ENCODE results near the gene THUMPD1.

Gene THUMPD1

DNA sequence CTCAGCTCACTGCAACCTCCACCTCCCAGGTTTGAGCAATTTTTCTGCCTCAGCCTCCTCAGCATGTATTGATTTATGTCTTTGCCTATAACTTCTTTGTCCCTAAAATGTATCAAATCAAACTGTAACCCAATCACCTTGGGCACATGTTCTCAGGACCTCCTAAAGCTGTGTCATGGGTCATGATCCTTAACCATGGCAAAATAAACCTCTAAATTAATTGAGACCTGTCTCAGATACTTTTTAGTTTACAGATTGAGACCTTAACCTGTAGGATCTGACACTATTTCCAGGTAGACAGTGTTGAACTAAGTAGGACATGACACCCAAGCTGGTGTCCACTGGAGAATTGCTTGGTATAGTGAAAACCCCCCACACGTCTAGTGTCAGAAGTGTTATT, 19.6 kb upstream of the THUMPD1 start:
- no peak for TF ChIP-seq CTCF (IDR thresholded peaks at IDR 0.05)

DNA sequence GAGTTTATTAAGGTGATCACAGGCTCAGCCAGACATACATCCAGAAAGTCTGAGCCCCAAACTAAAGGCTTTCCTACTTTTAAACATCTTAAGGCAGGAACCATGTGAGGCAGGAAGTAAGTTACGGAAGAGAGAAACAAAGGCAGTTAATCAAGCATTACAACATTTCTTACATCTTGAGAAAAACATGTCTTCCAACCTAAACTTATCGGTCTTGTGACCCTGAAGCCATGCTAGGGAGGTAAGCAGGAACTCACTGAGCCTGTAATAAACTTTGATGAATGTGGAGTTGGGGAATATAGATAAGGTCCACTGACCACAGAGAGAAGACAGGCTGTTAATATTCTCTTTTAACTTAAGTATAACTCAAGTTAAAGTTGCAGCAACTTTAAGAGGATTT, 18.7 kb upstream of the THUMPD1 start:
- no peak for TF ChIP-seq CTCF (IDR thresholded peaks at IDR 0.05)

- TF ChIP-seq CTCF (IDR thresholded peaks at IDR 0.05): no peak
Observed at GRCh38 chr16:20755238-20755637, 13.6 kb upstream of the THUMPD1 start.

- TF ChIP-seq CTCF (IDR thresholded peaks at IDR 0.05): no peak
Observed at GRCh38 chr16:20753727-20754126, 12.1 kb upstream of the THUMPD1 start.

- no peak for TF ChIP-seq CTCF (IDR thresholded peaks at IDR 0.05)
Observed at GRCh38 chr16:20750558-20750957, 8.9 kb upstream of the THUMPD1 start.

- no peak for TF ChIP-seq CTCF (IDR thresholded peaks at IDR 0.05)
Observed at GRCh38 chr16:20749474-20749873, 7.9 kb upstream of the THUMPD1 start.

GRCh38 chr16:20747030-20747816, 5.6 kb upstream of the THUMPD1 start:
- TF ChIP-seq CTCF (IDR thresholded peaks at IDR 0.05): no peak

GRCh38 chr16:20746461-20746860, 4.8 kb upstream of the THUMPD1 start:
- TF ChIP-seq CTCF (IDR thresholded peaks at IDR 0.05): no peak
